Transverse colon (tissue), 3 donors: ENCODE measurements around the gene CNTNAP2.

Experiments used
- EP300 ChIP-seq: sonication (generic); formaldehyde crosslinking; IDR thresholded peaks from one replicate; pipeline ENCODE4 v1.6.1; 2017; ENCODE audit warnings: antibody characterized with exemption, low read depth
- POLR2A ChIP-seq: fragments of 450-650 bp; IDR thresholded peaks from one replicate; pipeline ENCODE4 v1.6.1; 2016; ENCODE audit warnings: antibody characterized with exemption, mild to moderate bottlenecking, moderate library complexity
- TF ChIP-seq, protein P1 (sequence below), 5 experiments: fragments of 200-600 bp in 3 of 5; fragments of 450-650 bp in 2 of 5; sonication (generic) in 3 of 5; IDR thresholded peaks; 1 replicate in 2 of 5; 2 replicates in 3 of 5; pipeline ENCODE4 v1.5.1; 2016 to 2017; ENCODE audit warnings: antibody characterized with exemption in 5 of 5, inconsistent platforms in 3 of 5, mild to moderate bottlenecking in 2 of 5, moderate library complexity in 1 of 5

- TF ChIP-seq, protein P1, sequence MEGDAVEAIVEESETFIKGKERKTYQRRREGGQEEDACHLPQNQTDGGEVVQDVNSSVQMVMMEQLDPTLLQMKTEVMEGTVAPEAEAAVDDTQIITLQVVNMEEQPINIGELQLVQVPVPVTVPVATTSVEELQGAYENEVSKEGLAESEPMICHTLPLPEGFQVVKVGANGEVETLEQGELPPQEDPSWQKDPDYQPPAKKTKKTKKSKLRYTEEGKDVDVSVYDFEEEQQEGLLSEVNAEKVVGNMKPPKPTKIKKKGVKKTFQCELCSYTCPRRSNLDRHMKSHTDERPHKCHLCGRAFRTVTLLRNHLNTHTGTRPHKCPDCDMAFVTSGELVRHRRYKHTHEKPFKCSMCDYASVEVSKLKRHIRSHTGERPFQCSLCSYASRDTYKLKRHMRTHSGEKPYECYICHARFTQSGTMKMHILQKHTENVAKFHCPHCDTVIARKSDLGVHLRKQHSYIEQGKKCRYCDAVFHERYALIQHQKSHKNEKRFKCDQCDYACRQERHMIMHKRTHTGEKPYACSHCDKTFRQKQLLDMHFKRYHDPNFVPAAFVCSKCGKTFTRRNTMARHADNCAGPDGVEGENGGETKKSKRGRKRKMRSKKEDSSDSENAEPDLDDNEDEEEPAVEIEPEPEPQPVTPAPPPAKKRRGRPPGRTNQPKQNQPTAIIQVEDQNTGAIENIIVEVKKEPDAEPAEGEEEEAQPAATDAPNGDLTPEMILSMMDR (IDR thresholded peaks at IDR 0.05) = no peak
- no peak for TF ChIP-seq POLR2A
- no peak for TF ChIP-seq EP300
These were observed 592.9 kb downstream of the CNTNAP2 start for GRCh38 chr7:146709451-146710027.
